ENCODE data around the gene PHF14. TPM values are rescaled to one million over a fixed set of nuclear protein-coding genes. Genes with fewer than 3 reads are reported as not detected.

Gene PHF14
- total RNA-seq, 1 experiment from 2014 or later, result 43.6 TPM

DNA sequence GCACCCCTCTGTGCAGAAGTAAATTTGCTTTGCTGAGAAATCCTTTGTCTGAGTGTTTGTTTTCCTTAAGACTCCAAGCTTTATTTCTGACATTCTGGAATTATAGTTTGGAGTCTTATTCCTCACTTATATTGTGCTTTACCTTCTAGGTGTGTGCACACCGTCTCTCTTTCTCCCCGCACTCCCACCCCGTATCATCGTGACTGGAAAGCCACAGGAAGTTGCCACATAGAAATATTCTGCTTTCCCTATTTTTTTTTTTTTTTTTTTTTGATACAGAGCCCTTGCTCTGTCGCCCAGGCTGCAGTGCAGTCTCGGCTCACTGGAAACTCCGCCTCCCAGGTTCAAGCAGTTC, 109.5 kb downstream of the PHF14 start:
- no peak for DNase-seq (ENCODE audit: extremely low read depth, low read depth)

DNA sequence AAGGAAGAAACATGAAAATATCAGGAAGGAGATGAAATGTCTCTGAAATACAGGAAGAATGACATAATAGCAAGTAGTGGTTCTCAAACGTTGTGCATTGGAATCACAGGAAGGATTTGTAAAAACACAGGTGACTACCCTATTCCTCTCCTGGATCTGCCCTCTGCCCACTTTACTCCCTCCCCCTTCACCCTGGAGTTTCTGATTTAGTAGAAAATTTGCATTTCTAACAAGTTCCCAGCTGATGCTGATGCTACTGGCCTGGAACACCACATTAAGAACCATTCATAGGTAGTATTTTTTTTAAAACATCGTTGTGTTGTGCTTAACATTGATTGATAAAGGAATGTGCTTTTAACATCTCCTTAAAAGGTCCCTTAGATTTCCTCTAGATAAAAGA, 130.9 kb downstream of the PHF14 start:
- no peak for DNase-seq (ENCODE audit: extremely low read depth, low read depth)

DNA sequence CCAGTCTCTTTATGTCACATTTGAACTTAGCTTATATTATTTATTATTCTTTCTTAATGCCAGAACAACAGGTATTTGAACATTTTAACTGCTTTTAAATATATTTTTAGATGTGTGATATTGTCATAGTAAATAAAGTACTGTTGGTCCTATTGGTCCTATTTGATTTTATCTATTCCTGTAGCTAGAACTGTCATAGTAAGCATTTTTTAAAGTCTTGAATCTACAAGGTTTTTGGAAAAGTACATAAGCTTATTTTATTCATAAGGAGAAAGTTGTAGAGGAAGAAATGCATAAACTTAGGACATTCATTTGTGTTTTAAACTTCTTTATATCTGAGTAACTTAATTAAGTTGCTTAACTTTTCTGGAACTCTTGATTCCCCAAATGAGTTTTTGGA, 136.0 kb downstream of the PHF14 start:
- DNase-seq (ENCODE audit: extremely low read depth, low read depth), result no peak

DNA sequence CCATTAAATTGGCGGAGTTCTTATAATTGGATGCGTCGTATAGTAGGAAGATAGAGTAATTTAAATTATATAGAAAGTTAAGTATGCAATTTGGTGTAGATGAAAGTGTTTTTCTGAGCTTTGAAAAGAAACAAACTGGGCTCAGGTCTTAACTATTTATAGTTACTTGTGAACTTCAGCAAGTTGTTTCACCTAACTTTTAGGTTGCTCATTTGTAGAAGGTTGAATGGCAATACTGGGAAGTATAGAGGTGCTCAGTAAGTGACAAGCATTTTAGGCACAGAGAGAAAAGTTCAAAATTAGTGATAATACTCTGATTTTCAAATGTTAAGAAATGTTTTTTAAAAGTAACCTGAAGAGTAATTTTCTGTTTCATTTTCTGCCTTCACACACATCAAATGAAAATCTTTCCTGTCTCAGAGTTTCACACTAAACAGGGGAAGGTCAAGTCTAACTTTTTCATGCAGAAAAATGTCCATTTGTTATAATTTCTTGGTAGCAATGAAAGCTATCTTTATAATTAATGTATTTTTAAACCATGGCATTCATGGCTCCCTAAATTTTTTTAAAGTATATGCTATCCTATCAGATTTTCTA, 146.5 kb downstream of the PHF14 start:
- DNase-seq (ENCODE audit: extremely low read depth, low read depth), result no peak

DNA sequence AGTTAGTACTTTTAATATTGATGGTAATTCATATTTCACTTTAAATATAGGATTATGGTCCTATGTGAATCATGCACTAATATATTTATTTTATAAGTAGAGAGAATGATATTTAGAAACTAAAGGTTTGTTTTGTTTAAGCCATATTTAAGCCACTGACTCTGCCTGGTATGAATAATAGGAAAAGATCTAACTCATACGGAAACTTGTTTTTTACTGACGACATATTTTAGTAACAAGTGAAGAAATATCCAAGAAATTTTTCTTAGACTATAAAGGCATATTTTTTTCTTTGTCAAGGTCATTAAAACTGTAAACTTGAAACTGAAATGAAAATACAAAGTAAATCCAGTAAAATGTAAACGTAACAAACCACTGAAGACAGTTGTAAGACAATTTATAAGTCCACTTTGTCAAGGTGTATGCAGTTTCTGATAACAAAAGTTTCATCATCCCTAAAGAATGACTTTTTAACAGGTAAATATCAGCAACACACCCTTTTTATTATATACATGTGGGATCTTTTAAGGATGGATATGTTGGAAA, 147.1 kb downstream of the PHF14 start:
- no peak for DNase-seq (ENCODE audit: extremely low read depth, low read depth)

DNA sequence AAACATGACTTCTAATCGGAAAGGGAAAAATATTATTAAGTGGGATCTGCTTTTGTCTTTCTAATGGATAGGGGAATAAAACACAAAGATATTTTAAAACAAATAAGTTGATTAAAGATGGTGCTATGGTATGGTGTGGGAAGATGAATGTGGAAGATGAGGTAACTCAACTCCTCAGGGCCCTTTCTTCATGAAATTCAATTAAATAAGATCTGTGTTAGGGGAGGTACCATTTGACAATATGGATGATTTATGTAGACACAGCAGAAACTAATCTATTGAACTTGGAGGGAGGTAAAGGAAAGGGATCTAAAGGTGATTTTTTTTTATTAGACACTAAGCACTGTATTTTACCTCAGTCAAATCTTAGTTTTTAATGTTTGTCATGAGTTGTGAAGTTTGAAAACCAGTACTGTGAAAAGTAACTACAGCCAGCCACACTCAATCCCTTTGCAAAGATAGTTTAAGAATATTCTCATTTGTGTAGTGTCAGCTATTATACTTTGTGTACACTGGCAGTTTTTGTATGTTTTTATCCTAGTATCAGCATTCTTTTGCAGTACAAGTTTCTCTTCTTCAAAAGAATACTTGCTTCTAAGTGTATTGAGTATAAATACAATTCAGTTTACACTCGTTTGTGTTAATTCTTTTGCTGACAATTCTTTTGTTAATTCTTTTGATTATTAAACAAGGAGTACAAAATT, 151.3 kb downstream of the PHF14 start:
- DNase-seq (ENCODE audit: extremely low read depth, low read depth), result no peak

DNA sequence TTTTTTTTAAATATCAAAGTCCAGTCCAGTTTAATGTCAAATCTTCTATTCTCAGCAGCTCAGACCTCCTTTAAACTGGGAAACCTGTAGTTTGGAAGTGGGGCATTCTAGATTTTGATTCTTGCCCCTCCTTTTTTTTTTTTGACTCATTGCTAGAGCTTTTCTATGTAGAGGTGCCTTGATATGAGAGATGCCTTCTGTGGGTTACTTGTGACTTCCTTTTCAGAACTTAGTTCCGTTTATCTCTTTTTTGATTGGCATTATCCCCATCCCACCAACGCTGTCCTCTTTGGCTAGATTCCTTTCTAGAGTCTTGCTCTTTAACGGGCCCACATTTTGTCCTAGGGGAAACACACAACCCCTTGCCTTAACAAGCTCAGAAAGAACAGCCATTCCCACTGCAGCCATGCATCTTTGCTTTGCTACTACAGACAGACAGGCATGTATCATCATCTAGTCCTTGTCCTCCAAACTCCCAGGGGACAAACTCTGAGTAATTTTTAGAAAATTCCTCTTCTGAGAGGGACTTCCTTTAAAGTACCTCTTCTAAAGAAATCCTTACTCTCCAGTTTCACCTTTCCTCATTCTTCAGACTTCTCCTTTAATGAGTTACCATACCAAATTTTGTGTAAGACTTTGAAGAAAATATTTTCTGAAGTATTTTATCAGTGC, 153.6 kb downstream of the PHF14 start:
- DNase-seq (ENCODE audit: extremely low read depth, low read depth), result no peak

DNA sequence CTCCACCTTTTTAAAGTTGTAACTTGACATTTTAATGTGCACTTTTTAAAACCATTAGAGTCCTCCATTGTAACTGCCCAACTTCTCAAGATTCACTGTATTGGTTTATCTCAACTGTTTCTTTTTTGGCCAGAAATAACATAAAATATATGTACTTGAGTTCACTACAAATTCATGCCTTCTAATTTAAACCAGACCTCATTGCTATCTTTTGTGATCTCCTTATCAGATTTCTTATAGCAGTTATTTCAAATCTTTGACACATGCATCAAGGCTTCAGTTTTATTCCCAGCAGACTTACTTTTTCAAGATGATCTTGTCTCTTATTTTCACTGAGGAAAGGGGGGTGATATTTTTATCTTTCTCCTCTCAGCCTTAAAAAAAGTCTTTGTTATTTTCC, 154.3 kb downstream of the PHF14 start:
- no peak for DNase-seq (ENCODE audit: extremely low read depth, low read depth)

DNA sequence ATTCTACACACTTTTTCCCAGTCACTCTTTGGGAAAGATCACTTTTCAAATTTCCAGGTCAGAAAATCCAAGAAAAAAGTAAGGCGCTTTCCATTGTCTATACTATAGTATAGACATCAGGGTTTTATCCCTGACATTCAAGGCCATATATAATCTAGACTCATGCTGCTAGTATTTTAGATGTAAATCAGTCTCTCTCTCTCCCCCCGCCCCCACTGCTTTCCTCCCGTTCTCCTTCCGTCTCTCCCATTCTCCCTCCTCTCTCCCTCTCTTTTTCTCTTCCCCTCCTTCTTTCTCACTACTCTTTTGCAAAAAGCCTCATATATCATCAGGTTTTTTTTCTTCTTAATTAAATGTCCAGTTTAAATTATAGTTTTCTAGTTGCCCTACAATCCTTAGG, 154.8 kb downstream of the PHF14 start:
- no peak for DNase-seq (ENCODE audit: extremely low read depth, low read depth)

DNA sequence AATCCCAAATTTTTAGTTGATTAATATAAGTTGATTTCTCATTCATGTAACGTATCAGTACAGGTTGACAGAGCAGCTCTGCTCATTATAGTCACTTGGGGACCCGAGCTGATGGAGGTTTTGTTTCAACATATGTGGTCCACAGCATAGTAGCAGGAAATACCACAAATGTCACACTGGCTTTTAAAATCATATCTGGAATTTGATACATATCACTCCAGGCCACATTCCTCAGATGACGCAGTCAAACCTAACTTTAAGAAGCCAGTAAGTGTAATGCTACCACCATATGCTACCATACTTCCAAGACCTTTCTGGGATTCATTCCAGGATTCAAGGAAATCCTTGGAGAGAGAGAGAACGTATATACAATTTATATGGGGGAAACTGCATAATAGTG, 156.3 kb downstream of the PHF14 start:
- peak; percentile 59 for DNase-seq (ENCODE audit: extremely low read depth, low read depth)

DNA sequence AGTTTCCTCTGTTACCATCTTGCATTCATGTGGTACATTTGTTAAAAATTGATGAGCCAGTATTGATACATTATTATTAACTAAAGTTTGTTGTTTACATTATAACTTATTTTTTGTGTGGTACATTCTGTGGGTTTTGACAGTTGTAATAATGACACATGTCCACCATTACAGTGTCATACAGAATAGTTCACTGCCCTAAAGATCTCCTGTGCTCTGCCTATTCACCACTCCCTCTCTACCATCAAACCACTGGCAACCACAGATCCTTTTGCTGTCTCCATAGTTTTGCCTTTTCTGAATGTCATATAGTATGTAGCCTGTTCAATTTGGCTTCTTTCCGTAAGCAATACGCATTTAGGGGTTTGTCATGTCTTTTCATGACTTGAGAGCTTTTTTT, 156.9 kb downstream of the PHF14 start:
- no peak for DNase-seq (ENCODE audit: extremely low read depth, low read depth)

DNA sequence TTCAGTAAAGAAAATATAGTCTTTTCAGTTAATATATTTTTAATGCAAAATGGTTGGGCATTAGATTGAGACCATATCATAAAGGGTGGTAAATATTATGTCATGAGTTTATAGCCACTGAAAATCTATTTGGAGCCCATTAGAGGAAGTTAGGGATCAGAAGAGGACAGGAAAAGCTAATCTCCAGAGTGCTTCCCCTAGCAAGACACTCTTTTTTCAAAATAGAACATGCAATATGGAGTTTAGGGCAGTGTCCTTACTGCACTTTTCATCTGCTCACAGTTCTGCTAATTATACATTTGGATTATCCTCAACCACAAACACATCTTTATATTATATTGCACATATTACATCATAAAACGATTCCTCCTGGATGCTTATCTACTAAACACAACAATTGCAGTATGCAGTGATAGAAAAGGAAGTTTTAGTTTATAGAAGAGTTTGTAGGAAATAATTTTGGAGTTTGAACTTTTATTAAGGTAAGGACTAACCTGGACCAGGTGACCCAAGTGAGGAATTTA, 159.8 kb downstream of the PHF14 start:
- no peak for DNase-seq (ENCODE audit: extremely low read depth, low read depth)

DNA sequence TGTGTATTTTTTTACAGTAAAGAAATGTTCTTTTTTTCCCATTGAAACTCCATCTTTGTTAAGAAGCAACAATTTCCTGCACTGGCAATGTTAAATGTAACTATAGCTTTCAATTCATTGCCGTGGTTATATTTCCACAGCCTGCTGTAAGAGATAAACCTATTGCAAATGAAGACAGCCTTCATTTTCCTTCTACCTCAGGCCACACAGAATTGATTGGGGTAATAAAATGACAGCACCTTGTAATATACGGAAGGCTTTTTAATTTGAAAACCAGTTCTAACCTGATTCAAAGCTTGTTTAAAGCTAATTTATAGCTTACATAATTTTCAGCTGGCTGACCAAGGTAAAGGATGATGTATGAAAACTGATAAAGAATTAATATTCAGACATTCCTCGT, 161.9 kb downstream of the PHF14 start:
- DNase-seq (ENCODE audit: extremely low read depth, low read depth), result no peak

DNA sequence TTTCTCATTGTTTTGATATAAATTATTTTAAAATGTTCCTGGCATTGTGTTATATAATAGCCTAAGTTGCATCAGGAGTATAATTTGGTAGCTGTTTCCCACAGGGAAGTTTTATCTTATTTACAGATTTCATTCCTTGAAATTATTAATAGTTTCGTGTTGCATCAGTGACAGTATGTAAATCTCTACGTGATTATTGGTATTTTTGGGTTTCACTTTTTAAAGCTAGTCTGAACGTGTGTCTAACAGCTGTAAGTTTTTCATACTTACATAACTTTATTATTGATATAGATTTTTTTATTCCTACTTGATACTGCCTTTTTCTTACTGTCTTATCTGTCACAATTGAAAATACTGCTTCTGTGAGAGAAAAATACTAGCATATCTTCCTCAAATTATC, 167.9 kb downstream of the PHF14 start:
- no peak for DNase-seq (ENCODE audit: extremely low read depth, low read depth)

DNA sequence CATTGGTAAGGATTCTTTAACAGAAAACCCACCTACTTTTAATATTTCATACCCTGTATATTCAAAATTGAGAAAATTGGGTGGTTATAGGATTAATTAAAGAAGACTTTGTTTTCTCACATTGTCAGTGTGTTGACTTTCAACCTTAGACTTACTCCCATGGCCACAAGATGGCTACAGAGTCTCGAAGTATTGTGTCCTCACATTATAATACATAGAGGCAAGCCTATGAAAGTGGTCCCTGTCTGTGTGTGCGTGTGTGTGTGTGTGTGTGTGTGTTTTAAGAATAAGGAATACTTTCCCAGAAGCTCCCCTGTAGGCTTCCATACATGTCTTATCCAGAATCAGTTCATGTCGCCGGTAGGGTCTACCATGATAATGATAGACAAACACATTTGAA, 180.0 kb downstream of the PHF14 start:
- no peak for DNase-seq (ENCODE audit: extremely low read depth, low read depth)

DNA sequence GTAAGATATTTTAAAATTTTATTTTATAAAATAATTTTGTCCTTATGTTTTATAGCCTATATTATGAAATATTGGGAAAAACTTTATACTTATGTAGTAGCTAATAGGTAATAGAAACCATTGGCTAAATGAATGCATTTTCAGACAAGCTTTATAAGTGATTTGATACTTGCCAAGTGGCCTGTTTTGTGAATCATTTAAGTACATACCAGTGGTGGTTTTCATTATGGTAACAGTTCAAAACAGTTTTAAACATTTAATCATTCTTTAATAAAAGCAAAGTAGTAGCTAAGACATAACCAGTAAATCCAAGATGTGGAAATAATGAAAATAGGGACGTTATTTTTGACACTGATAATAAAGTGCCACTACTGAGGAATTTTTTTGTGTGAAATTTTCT, 182.2 kb downstream of the PHF14 start:
- no peak for DNase-seq (ENCODE audit: extremely low read depth, low read depth)

DNA sequence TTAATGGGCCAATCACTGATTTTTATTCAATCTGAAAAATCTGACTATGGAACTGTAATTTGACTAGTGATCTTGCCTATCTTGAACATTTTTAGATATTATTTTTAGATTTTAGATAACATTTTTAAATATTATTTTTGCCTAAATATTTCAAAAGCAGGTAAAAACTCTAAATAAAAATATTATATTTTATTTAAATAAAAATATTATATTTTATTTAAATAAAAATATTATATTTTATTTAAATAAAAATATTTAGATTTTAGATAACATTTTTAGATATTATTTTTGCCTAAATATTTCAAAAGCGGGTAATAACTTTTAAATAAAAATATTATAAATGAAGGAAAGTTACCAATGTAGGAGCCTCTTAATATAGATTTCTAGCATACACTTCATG, 187.8 kb downstream of the PHF14 start:
- no peak for DNase-seq (ENCODE audit: extremely low read depth, low read depth)

DNA sequence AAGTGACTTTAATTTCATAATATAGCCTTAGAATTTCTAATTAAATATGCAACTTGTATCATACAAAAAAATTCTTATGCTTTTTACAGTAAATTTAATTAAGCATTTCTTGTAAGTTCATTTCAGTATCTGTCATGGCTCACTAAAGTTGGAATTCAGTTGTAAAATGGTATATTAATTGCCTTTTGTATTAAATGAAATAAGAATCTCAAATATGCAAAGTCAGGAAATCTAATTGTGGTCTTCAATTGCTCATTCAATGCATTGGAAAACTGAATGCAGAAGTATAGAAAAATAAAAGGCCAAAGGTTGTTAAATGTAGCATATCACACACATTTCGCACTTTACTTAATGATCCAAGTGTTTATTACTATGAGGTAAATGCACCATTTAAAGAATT, 189.5 kb downstream of the PHF14 start:
- no peak for DNase-seq (ENCODE audit: extremely low read depth, low read depth)

DNA sequence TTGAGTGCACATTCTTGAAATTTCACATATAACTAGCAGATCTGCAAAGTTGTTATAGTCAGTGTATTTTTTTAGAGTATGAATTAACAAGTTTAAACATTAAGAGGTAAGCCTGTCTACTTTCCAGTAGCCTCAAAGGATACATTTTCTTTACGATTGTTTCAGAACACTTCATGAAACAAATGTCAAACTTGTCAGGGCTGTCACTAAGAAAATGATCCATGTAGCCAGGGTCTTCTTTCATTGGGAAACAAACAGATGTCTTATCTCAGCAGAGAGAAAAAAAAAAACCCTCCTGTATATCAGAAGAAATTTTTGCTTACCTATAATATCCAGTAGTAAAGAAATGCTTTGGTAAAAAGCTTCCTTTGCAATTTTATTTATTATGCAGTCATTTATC, 192.4 kb downstream of the PHF14 start:
- DNase-seq (ENCODE audit: extremely low read depth, low read depth), result no peak

DNA sequence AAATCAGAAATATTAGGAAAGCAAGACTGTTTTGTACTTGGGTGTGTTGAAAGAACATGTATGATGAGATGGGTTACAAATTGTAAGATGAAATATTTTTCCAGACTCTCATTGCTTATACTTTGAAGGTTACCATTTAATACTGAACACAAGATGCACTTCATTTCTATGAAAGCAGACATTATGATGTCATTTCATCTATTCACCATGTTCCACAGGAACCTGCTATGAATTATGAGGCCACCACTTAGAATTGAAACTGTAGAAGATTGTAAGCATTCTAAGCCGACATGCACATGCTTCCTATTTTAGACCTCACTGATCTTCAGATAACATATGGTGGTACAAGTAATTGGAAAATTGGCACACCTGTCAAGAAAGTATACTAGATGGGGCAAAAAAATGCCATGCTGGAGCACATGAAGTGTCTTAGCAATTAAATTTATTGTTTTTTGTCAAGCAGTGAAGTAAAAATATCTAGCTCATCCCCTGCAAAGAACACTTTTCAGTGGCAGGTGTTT, 195.0 kb downstream of the PHF14 start:
- DNase-seq (ENCODE audit: extremely low read depth, low read depth), result no peak

DNA sequence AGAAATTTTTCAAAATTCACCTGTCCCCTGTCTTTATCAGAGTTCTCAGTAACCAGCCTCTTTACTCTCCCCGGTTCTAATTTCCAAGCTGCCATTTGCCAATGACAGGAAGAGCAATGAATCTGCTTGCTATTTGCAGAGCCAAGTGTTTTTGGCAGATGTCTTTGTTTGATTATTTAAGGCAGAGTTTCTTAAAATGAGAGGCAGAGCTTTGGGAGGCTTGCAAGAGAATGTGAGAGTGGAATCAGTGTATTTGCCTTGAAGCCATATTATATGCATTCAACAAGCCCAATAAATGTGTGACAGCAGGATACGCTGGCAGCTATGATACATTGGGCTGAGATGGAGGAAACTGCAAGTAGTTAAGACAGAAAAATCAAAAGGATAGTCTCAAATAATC, 196.5 kb downstream of the PHF14 start:
- no peak for DNase-seq (ENCODE audit: extremely low read depth, low read depth)

All from NCI-H460 (cell line).